HG02852 (cell line): ENCODE measurements around the gene LIPC.

Source experiments
- ATAC-seq: cut with Tn5 transposase; IDR thresholded peaks from one replicate; pipeline ENCODE4 v1.9.1; 2021; ENCODE audit warnings: mild to moderate bottlenecking, moderate library complexity; ENCODE audit not compliant: unreplicated experiment

LIPC gene

GRCh38 chr15:58405865-58406264 is 25.9 kb upstream of the LIPC start:
- no peak for ATAC-seq

- ATAC-seq, result no peak
Measured at GRCh38 chr15:58406811-58407210, 25.0 kb upstream of the LIPC start.

- ATAC-seq, result no peak
Measured at GRCh38 chr15:58407236-58407775, 24.5 kb upstream of the LIPC start.

- no peak for ATAC-seq
Measured at GRCh38 chr15:58407778-58408177, 24.0 kb upstream of the LIPC start.

GRCh38 chr15:58409861-58410260 is 21.9 kb upstream of the LIPC start:
- no peak for ATAC-seq

- ATAC-seq, result no peak
Measured at GRCh38 chr15:58410353-58410752, 21.4 kb upstream of the LIPC start.

- no peak for ATAC-seq
Measured at GRCh38 chr15:58413253-58413652, 18.5 kb upstream of the LIPC start.

GRCh38 chr15:58415636-58416035 is 16.2 kb upstream of the LIPC start:
- ATAC-seq, result no peak

- ATAC-seq, result no peak
Measured at GRCh38 chr15:58416963-58417362, 14.8 kb upstream of the LIPC start.

GRCh38 chr15:58418135-58418534 is 13.7 kb upstream of the LIPC start:
- no peak for ATAC-seq

- ATAC-seq, result peak; percentile 12
Measured at GRCh38 chr15:58419803-58420524, 11.8 kb upstream of the LIPC start.

- peak; percentile 60 for ATAC-seq
Measured at GRCh38 chr15:58420579-58421043, 11.2 kb upstream of the LIPC start.

GRCh38 chr15:58423205-58423604 is 8.6 kb upstream of the LIPC start:
- no peak for ATAC-seq

GRCh38 chr15:58423831-58424608 is 7.8 kb upstream of the LIPC start:
- ATAC-seq, result no peak

- ATAC-seq, result no peak
Measured at GRCh38 chr15:58424722-58425121, 7.1 kb upstream of the LIPC start.

GRCh38 chr15:58425185-58425584 is 6.6 kb upstream of the LIPC start:
- no peak for ATAC-seq

- no peak for ATAC-seq
Measured at GRCh38 chr15:58425834-58426233, 6.0 kb upstream of the LIPC start.

- ATAC-seq, result no peak
Measured at GRCh38 chr15:58426501-58426900, 5.3 kb upstream of the LIPC start.

GRCh38 chr15:58427987-58428386 is 3.8 kb upstream of the LIPC start:
- ATAC-seq, result no peak

- ATAC-seq, result no peak
Measured at GRCh38 chr15:58430224-58430787, 1.5 kb upstream of the LIPC start.

GRCh38 chr15:58432401-58432800 is 610 bp downstream of the LIPC start:
- ATAC-seq, result no peak
